IMR-90 (cell line): ENCODE measurements around the gene CNIH1.

Source experiments
- CHD1 ChIP-seq: IDR thresholded peaks from 2 replicates; pipeline ENCODE4 v1.6.1; 2012; ENCODE audit warnings: low read depth, low read length, improper control_type of control experiment
- CTCF ChIP-seq: conservative IDR thresholded peaks from 2 replicates; pipeline ENCODE4 v1.5.1; 2012; ENCODE audit warnings: mild to moderate bottlenecking, low read depth, low read length, improper control_type of control experiment
- MAFK ChIP-seq: IDR thresholded peaks from 2 replicates; pipeline ENCODE4 v1.6.1; 2012; ENCODE audit warnings: low read depth, low read length, improper control_type of control experiment
- NFE2L2 ChIP-seq: fragments of 150-350 bp; IDR thresholded peaks from 2 replicates; pipeline ENCODE4 v1.6.1; 2016; ENCODE audit warnings: low read depth, mild to moderate bottlenecking, low read length
- POLR2A ChIP-seq: IDR thresholded peaks from 2 replicates; pipeline ENCODE4 v1.6.1; 2012; ENCODE audit warnings: mild to moderate bottlenecking, low read depth, low read length
- RFX5 ChIP-seq: IDR thresholded peaks from 2 replicates; pipeline ENCODE4 v1.8.0; 2012; ENCODE audit warnings: low read depth, mild to moderate bottlenecking, low read length, moderate library complexity
- SMC3 ChIP-seq: fragments of 150-350 bp; IDR thresholded peaks from 2 replicates; pipeline ENCODE4 v1.6.1; 2016; ENCODE audit warnings: low read depth, mild to moderate bottlenecking, antibody characterized with exemption, low read length, moderate library complexity
- USF2 ChIP-seq: fragments of 150-350 bp; IDR thresholded peaks from 2 replicates; pipeline ENCODE4 v1.6.1; 2017; ENCODE audit warnings: mild to moderate bottlenecking, antibody characterized with exemption, low read length, low read depth
- TF ChIP-seq, protein P1 (sequence below): fragments of 150-350 bp; IDR thresholded peaks from 2 replicates; pipeline ENCODE4 v1.6.1; 2016; ENCODE audit warnings: low read depth, mild to moderate bottlenecking, low read length, moderate library complexity, borderline replicate concordance

GRCh38 chr14:54420478-54421142, 20.6 kb downstream of the CNIH1 start:
- TF ChIP-seq POLR2A: no peak
- TF ChIP-seq USF2: no peak
- TF ChIP-seq CTCF: peak; percentile 58
- no peak for TF ChIP-seq MAFK
- TF ChIP-seq RFX5: no peak
- no peak for TF ChIP-seq NFE2L2
- TF ChIP-seq CHD1: no peak
- TF ChIP-seq, protein P1, sequence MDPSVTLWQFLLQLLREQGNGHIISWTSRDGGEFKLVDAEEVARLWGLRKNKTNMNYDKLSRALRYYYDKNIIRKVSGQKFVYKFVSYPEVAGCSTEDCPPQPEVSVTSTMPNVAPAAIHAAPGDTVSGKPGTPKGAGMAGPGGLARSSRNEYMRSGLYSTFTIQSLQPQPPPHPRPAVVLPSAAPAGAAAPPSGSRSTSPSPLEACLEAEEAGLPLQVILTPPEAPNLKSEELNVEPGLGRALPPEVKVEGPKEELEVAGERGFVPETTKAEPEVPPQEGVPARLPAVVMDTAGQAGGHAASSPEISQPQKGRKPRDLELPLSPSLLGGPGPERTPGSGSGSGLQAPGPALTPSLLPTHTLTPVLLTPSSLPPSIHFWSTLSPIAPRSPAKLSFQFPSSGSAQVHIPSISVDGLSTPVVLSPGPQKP: no peak
- peak; percentile 49 for TF ChIP-seq SMC3
